ENCODE data around the gene IQCE. TPM values are rescaled to one million over a fixed set of nuclear protein-coding genes. Genes with fewer than 3 reads are reported as not detected.

The IQCE gene
- total RNA-seq, 1 experiment from 2014 or later: 94.8 TPM

DNA sequence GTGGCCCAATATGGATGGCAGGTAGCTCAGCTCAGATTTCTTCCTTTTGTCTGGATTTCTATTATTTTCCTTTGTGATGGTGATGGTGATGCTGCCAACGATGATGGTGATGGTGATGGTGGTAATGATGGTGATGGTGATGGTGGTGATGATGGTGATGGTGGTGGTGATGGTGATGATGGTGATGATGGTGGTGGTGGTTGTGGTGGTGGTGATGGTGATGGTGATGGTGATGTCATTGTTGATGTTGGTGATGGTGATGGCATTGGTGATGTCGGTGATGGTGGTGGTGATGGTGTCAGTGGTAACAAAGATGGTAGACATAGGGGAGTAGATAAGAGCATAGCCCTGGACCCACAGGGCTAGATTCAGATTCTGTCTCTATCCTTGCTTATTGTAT, 98.4 kb downstream of the IQCE start:
- Mint-ChIP-seq H3K36me3 (ENCODE audit: insufficient read depth, unreplicated experiment) (peaks cover 40% of the 10 kb centered on the region), H3K9me3 (ENCODE audit: low read depth, unreplicated experiment) (no peaks in the 10 kb centered on the region), H3K27me3 (ENCODE audit: unreplicated experiment) (no peaks in the 10 kb centered on the region), H3K4me3 (ENCODE audit: low read depth, unreplicated experiment) (no peak overlapping the region), H3K4me1 (ENCODE audit: low read depth, unreplicated experiment) (no peaks in the 10 kb centered on the region), H3K27ac (ENCODE audit: unreplicated experiment) (no peak overlapping the region)
- TF ChIP-seq CTCF (IDR thresholded peaks at IDR 0.05; ENCODE audit: unreplicated experiment): no peak
- intact Hi-C loops (cut with micrococcal nuclease; ENCODE audit: unreplicated experiment): no loop called here
- no TSS peak for BruUV-seq (replicated peaks)
- CTCF ChIA-PET: no interaction called here
- DNase-seq: no peak

DNA sequence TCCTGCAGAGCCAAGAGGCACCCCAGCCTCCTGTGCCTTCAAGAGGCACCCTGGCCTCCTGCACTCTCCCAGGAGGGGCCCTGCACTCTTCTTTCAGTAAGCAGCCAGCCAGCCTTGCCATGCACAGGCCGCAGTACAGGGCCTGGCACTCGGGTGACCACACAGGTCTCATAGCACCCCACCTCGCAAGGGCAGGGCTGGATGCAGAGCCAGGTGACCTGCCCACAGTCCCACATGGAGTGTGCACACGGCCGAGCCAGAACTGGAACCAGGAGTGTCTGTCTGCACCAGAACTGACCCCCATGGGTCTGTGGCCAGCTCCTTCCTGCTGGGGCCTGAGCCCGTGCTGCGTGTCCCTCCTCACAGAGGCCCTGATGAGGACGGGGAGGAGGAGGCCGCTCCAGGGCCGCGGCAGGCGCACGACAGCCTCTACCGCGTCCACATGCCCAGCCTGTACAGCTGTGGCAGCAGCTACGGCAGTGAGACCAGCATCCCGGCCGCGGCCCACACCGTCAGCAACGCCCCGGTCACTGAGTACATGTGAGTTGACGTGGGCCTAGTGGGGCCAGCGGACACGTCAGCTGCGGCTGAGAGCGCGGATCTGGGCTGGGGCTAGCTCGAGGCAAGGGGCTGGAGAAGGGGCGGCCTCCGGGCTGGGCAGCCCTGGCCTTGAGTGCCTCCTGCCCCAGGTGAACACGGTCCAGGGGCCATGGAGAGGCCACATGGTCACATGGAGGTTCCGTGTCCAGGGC, 99.3 kb downstream of the IQCE start:
- Mint-ChIP-seq H3K9me3 (ENCODE audit: low read depth, unreplicated experiment) (no peaks in the 10 kb centered on the region), H3K4me3 (ENCODE audit: low read depth, unreplicated experiment) (no peak overlapping the region), H3K27ac (ENCODE audit: unreplicated experiment) (no peak overlapping the region), H3K36me3 (ENCODE audit: insufficient read depth, unreplicated experiment) (peaks cover 40% of the 10 kb centered on the region), H3K27me3 (ENCODE audit: unreplicated experiment) (no peaks in the 10 kb centered on the region), H3K4me1 (ENCODE audit: low read depth, unreplicated experiment) (no peaks in the 10 kb centered on the region)
- no peak for DNase-seq
- BruUV-seq (replicated peaks): no TSS peak
- intact Hi-C loops (cut with micrococcal nuclease; ENCODE audit: unreplicated experiment): no loop called here
- TF ChIP-seq CTCF (IDR thresholded peaks at IDR 0.05; ENCODE audit: unreplicated experiment): no peak
- CTCF ChIA-PET: no interaction called here

- CTCF ChIA-PET: interaction anchor here (0.6 to 1.1 kb wide), 2 partner anchors 202 to 208 kb away, joined by 4 to 7 read pairs; no protein-coding TSS in a partner anchor
- Mint-ChIP-seq H3K27ac (ENCODE audit: unreplicated experiment) (peak overlapping the region; percentile 27), H3K9me3 (ENCODE audit: low read depth, unreplicated experiment) (no peaks in the 10 kb centered on the region), H3K27me3 (ENCODE audit: unreplicated experiment) (no peaks in the 10 kb centered on the region), H3K4me3 (ENCODE audit: low read depth, unreplicated experiment) (no peak overlapping the region), H3K36me3 (ENCODE audit: insufficient read depth, unreplicated experiment) (peaks cover 44% of the 10 kb centered on the region), H3K4me1 (ENCODE audit: low read depth, unreplicated experiment) (no peaks in the 10 kb centered on the region)
- no peak for DNase-seq
- TF ChIP-seq CTCF (IDR thresholded peaks at IDR 0.05; ENCODE audit: unreplicated experiment): no peak
- intact Hi-C loops (cut with micrococcal nuclease; ENCODE audit: unreplicated experiment): no loop called here
- no TSS peak for BruUV-seq (replicated peaks)
These were observed 100.2 kb downstream of the IQCE start for GRCh38 chr7:2658941-2659340.

DNA sequence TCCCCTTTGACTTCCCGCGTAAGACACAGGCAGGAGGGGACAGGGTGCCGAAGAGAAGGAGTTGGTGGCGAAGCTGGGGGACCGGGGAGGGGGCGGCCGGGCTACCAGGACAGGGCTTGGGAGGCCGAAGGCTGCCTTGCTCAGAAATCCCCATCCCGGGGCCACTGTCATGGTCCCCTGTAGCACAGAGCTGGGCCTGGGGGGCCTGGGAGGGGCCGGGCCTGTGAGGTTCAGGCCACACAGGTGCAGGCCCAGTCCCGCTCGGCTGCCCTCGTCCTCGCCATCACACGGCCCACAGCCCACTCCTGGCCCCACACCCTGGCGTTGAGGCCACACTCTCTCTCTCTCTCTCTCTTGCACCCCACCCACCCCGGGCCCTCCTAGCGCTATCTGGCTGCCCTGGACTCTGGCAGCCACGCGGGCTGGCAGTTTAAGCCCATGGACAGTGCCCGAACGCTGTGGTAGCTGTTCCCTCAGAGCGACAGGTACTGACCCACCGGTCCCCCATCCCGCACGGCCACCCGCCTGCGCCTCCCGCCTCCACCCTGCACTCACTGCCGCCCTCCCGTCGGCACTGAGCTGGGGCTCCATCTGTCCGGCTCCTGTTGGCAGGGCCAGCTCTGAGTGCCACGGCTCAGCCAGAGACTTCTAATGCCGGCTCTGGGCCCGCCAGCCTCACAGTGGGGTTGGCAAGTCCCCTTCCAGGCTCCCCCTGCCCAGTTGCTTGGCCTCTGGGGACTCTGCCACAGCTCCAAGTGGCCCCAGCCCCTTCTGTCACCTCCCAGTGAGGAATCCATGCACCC, 101.0 kb downstream of the IQCE start:
- intact Hi-C loops (cut with micrococcal nuclease; ENCODE audit: unreplicated experiment): no loop called here
- CTCF ChIA-PET: interaction anchor here (0.6 to 1.1 kb wide), 3 partner anchors 11 to 208 kb away, joined by 4 to 7 read pairs (median 7); no protein-coding TSS in a partner anchor
- no peaks in the 10 kb centered on the region for H3K9me3 Mint-ChIP-seq (ENCODE audit: low read depth, unreplicated experiment)
- DNase-seq: no peak
- no peak overlapping the region for H3K4me3 Mint-ChIP-seq (ENCODE audit: low read depth, unreplicated experiment)
- no peak for TF ChIP-seq CTCF (IDR thresholded peaks at IDR 0.05; ENCODE audit: unreplicated experiment)
- no peaks in the 10 kb centered on the region for H3K27me3 Mint-ChIP-seq (ENCODE audit: unreplicated experiment)
- peaks cover 50% of the 10 kb centered on the region for H3K36me3 Mint-ChIP-seq (ENCODE audit: insufficient read depth, unreplicated experiment)
- H3K27ac Mint-ChIP-seq (ENCODE audit: unreplicated experiment): peak overlapping the region; percentile 27
- H3K4me1 Mint-ChIP-seq (ENCODE audit: low read depth, unreplicated experiment): no peaks in the 10 kb centered on the region
- BruUV-seq (replicated peaks): no TSS peak

Data from Calu3 (cell line).